Heart right ventricle (tissue), 16 donors: ENCODE data around the gene MACROD2. TPM values are rescaled to one million over a fixed set of nuclear protein-coding genes. Genes with fewer than 3 reads are reported as not detected.

ENCODE experiments used
- ATAC-seq, 8 donors: fragments of 200-7000 bp; cut with Tn5 transposase; one replicate each; pipeline ENCODE4 v1.9.1; 2020; ENCODE audit warnings: mild to moderate bottlenecking in 8 of 8, moderate library complexity in 8 of 8, moderate number of reproducible peaks in 1 of 8
- DNase-seq, 2 donors: peaks; one replicate each; pipeline ENCODE4 v3.0.0-alpha.2; 2020
- H3K27ac ChIP-seq, 10 donors: fragments of 200-600 bp; sonication (generic) in 2 of 10; one replicate each; pipeline versions ENCODE4 v1.5.0 to v1.8.0; 2020 to 2022; ENCODE audit warnings: mild to moderate bottlenecking in 3 of 10
- H3K27me3 ChIP-seq, 7 donors: fragments of 200-600 bp; one replicate each; pipeline ENCODE4 v1.8.0; 2021 to 2022; ENCODE audit warnings: mild to moderate bottlenecking in 2 of 7
- H3K36me3 ChIP-seq, 9 donors: fragments of 200-600 bp; sonication (generic) in 1 of 9; one replicate each; pipeline versions ENCODE4 v1.5.0 to v1.8.0; 2020 to 2022; ENCODE audit warnings: mild to moderate bottlenecking in 2 of 9
- H3K4me1 ChIP-seq, 9 donors: fragments of 200-600 bp; sonication (generic) in 1 of 9; one replicate each; pipeline versions ENCODE4 v1.5.0 to v1.8.0; 2020 to 2022; ENCODE audit warnings: mild to moderate bottlenecking in 4 of 9
- H3K4me3 ChIP-seq, 10 donors: fragments of 200-600 bp; sonication (generic) in 2 of 10; one replicate each; pipeline versions ENCODE4 v1.5.0 to v1.8.0; 2020 to 2022; ENCODE audit warnings: mild to moderate bottlenecking in 7 of 10, moderate library complexity in 2 of 10
- H3K9me3 ChIP-seq, 11 donors: fragments of 200-600 bp in 10 of 11; sonication (generic) in 2 of 11; one replicate each; pipeline versions ENCODE4 v1.5.0 to v1.8.0; 2013 to 2022; ENCODE audit warnings: mild to moderate bottlenecking in 2 of 11, control low read depth in 1 of 11, moderate library complexity in 1 of 11
- WGBS, 2 donors: extraction: QIAGEN DNeasy Blood & Tissue Kit; methylation state at CpG; one replicate each; pipeline ENCODE4 v1.1.7; 2013; ENCODE audit warnings: inconsistent platforms in 1 of 2; 5-methylcytosine and 5-hydroxymethylcytosine counted together
- intact Hi-C, 10 donors: fragments of 100-400 bp; cut with DNase I; formaldehyde crosslinking; loops; one replicate each; pipeline versions ENCODE4 v1.11.1 to v1.14.2; 2022
- polyA plus RNA-seq, 2 donors: library from polyadenylated mRNA; stranded (reverse); fragments of 200-250 nt; gene quantifications; one replicate each; pipeline ENCODE4 v1.2.3, GENCODE V29; 2013
- total RNA-seq, 10 donors: library from RNA; stranded (reverse); fragmentation: NEBNext Ultra II Directional in 3 of 10; extraction: Animal tissue kit (Norgen Biotek cat#: 25700) in 3 of 10; gene quantifications; one replicate each; pipeline versions ENCODE4 v1.2.1 to v1.2.4, GENCODE V29; 2021 to 2023
- TF ChIP-seq, protein P1 (sequence below), 9 donors: fragments of 200-600 bp; sonication (generic) in 2 of 9; IDR thresholded peaks; one replicate each; pipeline versions ENCODE4 v1.5.0 to v1.8.0; 2021 to 2022; ENCODE audit warnings: antibody characterized with exemption in 9 of 9, mild to moderate bottlenecking in 5 of 9, moderate library complexity in 1 of 9
- donor health status: Arrhythmogenic right ventricular cardiomyopathy.
- donor health status: ischemic (EF 13 %, LVEDD 7.1; RV severe dilation, severe dysfunction).
- donor health status: healthy with polysubstance abuse.
- donor health status: DM: no; HTN: yes; CAD: no.
- donor health status: DM: no; HTN: no; CAD: no.
- donor health status: ischemic (EF 25% LVEDD 6.9; RV normal size, moderate dysfunction).
- donor health status: ischemic (EF 25% LVEDD 5.7; RV mildly dilated, moderate dysfunction).
- donor health status: healthy.
- donor health status: DM: yes; HTN: yes; CAD: no.
- donor health status: Ischemic cardiomyopathy.
- donor health status: ischemic (EF 35%, LVEDD 5.7; RV mildly dilated, moderate dysfunction).
- donor health status: nonischemic (EF 11% LVEDD 7.7; RV severe dilation, severe dysfunction).
- donor health status: DM: yes; HTN: yes; CAD: no.
- donor health status: PGD.
- donor health status: ischemic (EF 29% LVEDD 5.4; RV normal size, mild dysfunction).
- donor health status: nonischemic (EF 23%, LVEDD 6.1; RV moderate dilation, normal function).

Gene MACROD2
- total and polyA plus RNA-seq, 12 donors: 0.28 to 6.4 (median 4.1) TPM

DNA sequence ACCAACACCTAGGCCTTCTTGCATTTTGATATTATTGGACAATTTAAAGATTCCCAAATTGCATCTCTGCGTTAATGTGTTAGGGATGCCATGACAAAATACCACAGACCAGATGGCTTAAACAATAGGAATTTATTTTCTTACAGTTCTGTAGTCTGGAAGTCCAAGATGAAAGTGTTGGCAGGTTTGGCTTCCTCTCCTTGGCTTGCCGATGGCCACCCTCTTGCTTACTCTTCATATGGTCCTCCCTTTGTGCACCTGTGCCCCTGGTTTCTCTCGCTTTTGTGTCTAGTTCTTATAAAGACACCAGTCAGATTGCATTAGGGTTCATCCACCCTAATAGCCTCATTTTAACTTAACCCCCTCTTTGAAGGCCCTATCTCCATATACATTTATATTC is 1184.5 kb downstream of the MACROD2 start:
- 87 to 90% methylated on average over 3 of the region's 3 CpGs for WGBS, 2 donors
- Histone ChIP-seq H3K4me3 (no peak overlapping the region), H3K36me3 (no peaks in the 10 kb centered on the region), H3K27me3 (no peaks in the 10 kb centered on the region), H3K9me3 (peaks cover 0 to 19% (median 0%) of the 10 kb centered on the region in 11 donors), H3K27ac (no peak overlapping the region), H3K4me1 (no peaks in the 10 kb centered on the region)
- ATAC-seq (no peak), DNase-seq (no peak)
- intact Hi-C loops: no loop called here
- TF ChIP-seq, protein P1, sequence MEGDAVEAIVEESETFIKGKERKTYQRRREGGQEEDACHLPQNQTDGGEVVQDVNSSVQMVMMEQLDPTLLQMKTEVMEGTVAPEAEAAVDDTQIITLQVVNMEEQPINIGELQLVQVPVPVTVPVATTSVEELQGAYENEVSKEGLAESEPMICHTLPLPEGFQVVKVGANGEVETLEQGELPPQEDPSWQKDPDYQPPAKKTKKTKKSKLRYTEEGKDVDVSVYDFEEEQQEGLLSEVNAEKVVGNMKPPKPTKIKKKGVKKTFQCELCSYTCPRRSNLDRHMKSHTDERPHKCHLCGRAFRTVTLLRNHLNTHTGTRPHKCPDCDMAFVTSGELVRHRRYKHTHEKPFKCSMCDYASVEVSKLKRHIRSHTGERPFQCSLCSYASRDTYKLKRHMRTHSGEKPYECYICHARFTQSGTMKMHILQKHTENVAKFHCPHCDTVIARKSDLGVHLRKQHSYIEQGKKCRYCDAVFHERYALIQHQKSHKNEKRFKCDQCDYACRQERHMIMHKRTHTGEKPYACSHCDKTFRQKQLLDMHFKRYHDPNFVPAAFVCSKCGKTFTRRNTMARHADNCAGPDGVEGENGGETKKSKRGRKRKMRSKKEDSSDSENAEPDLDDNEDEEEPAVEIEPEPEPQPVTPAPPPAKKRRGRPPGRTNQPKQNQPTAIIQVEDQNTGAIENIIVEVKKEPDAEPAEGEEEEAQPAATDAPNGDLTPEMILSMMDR (IDR thresholded peaks at IDR 0.05): no peak

DNA sequence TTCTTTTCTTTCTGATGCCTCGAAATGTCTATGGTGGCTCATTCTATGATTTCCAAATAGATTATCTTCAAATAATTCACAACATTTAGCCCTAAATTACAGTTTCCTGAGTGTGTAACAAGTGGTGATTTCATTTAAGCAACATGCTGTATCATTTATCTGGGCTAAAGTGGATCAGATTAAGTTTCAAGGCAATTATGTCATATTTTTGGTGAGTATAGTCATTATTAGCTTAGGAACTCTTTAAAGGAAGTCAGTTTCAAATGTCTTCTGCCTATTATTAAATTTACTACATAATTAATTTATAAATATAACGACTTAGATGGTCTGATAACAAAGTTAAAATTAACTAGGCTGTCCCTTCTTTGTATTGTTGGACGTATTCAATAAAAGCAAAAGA is 1190.0 kb downstream of the MACROD2 start:
- ATAC-seq (no peak), DNase-seq (no peak)
- Histone ChIP-seq H3K36me3 (no peaks in the 10 kb centered on the region), H3K4me1 (no peaks in the 10 kb centered on the region), H3K27me3 (no peaks in the 10 kb centered on the region), H3K27ac (no peak overlapping the region), H3K9me3 (no peaks in the 10 kb centered on the region), H3K4me3 (no peak overlapping the region)
- 71 to 77% methylated on average over 3 of the region's 3 CpGs for WGBS, 2 donors
- TF ChIP-seq, protein P1 (IDR thresholded peaks at IDR 0.05): no peak
- intact Hi-C loops: no loop called here

DNA sequence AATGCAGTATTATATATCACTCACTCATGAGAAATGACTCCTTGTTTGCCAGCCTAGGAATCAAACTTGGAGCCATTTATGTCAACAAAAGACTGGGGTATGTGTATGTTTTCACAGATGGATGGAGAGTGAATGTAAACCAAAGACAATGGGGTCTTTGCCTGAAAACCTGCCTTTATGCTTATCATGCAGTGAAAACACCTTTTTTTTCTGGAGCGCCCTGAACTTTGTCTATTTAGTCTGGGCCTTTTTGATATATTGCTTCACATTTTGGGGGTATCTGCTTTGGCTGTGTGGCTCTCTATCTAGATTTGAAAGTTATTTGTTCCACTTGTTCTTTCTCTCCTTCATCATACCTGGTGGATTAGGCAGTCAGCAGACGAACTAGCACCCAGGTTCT is 1190.6 kb downstream of the MACROD2 start:
- 58 to 89% methylated on average over 2 of the region's 2 CpGs for WGBS, 2 donors
- intact Hi-C loops: no loop called here
- no peak overlapping the region for H3K27ac ChIP-seq

DNA sequence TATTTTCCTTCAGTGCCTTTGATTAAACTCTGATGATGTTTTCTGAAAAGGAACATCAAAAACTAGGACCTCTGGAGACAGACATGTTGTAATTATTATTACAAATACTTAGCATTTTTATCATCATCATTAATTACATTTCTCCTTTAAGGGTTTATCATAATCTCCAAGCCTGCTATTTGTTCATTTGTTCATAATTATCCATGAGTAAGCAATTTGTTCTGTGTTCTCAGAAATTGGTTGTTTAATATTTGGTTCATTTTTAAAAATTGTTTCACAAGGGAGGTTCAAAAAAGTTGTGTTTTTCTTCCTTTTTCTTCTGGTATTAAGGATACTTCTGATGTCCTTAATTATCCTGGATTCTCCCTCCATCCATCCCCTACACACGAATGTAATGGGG is 1192.3 kb downstream of the MACROD2 start:
- H3K27ac ChIP-seq: no peak overlapping the region
- intact Hi-C loops: no loop called here
- H3K4me3 ChIP-seq: no peak overlapping the region
- TF ChIP-seq, protein P1 (IDR thresholded peaks at IDR 0.05): no peak
- 77 to 81% methylated on average over 1 of the region's 1 CpG for WGBS, 2 donors
- DNase-seq: no peak
- ATAC-seq: no peak
- no peaks in the 10 kb centered on the region for H3K36me3 ChIP-seq
- no peaks in the 10 kb centered on the region for H3K27me3 ChIP-seq
- no peaks in the 10 kb centered on the region for H3K4me1 ChIP-seq
- H3K9me3 ChIP-seq: no peaks in the 10 kb centered on the region

More for the DNA sequence above, 1190.6 kb downstream of the MACROD2 start:
- Histone ChIP-seq H3K27me3 (no peaks in the 10 kb centered on the region), H3K9me3 (no peaks in the 10 kb centered on the region), H3K4me3 (no peak overlapping the region), H3K36me3 (no peaks in the 10 kb centered on the region), H3K4me1 (no peaks in the 10 kb centered on the region)
- ATAC-seq (no peak), DNase-seq (no peak)
- TF ChIP-seq, protein P1 (IDR thresholded peaks at IDR 0.05): no peak
